SIG-M5 treated with dmso at 0.1 percent for 504 hours (cell line): ENCODE measurements around the gene TCF4.

ENCODE experiments used
- DNase-seq: peaks from one replicate; lab custom pipeline; 2025; ENCODE audit not compliant: unreplicated experiment; lab: John Stamatoyannopoulos, UW

TCF4 gene

GRCh38 chr18:55396267-55396905, 191.6 kb downstream of the TCF4 start:
- no peak for DNase-seq

DNA sequence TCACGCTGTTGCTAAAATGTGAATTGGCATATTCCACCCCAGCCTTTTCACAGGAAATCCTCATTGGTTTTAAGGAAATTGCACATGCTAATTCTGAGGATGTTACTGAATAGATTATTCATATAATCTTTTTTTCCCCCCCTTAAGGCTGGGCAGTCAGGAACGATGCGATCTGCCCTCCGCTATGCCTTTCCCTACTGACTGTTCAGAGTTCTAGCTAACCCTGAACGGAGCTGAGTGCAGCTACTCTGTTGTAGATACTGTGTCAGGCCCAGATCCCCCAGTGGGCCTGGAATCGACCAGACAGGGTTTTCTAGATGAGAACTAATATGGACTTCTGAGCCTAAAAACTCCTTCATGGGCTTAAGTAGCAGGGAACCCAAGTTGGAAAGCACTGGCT, 192.2 kb downstream of the TCF4 start:
- no peak for DNase-seq

DNA sequence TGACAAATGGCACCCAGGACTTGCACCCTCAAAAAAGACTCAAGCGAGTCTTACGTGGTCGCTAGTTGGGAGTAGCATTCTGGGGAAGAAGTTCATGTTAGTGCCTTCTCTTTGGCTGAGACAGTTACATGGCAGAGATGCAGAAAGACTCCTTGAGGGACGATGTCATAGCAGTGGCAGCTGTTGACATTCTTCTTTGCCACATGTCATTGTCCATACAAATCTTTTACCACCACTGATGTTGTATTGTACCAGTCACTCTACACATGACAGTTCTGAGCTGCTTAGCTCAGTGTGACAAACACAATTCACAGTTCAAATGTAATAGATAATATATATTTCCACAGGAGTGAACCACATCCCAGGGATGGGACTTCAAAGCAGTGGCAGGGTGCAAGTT, 197.1 kb downstream of the TCF4 start:
- no peak for DNase-seq

- no peak for DNase-seq
Observed at GRCh38 chr18:55387139-55387984, 200.6 kb downstream of the TCF4 start.

GRCh38 chr18:55386545-55386944, 201.4 kb downstream of the TCF4 start:
- DNase-seq, result no peak

DNA sequence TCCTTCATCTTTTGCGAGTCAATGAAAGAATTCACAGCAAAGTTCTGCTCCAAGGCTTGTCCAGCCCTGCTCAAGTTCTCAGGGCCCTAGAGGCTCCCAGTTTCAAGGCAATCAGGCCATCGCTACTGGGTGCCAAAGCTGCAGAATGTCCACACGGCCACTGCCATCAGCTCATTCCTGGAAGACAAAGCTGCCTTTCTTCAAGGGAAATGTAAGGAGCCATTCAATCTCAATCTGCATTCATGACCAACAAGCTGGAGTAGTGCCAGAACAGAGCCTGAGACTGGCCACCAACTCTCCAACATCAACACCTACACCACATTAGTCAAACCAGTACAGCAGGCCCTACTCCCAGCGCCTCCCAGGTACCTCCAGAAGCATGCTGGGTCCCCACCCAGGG, 202.2 kb downstream of the TCF4 start:
- no peak for DNase-seq

- DNase-seq, result peak; percentile 19
Observed at GRCh38 chr18:55384551-55385275, 203.3 kb downstream of the TCF4 start.

- DNase-seq, result no peak
Observed at GRCh38 chr18:55384115-55384514, 203.9 kb downstream of the TCF4 start.

- no peak for DNase-seq
Observed at GRCh38 chr18:55382277-55382805, 205.7 kb downstream of the TCF4 start.

DNA sequence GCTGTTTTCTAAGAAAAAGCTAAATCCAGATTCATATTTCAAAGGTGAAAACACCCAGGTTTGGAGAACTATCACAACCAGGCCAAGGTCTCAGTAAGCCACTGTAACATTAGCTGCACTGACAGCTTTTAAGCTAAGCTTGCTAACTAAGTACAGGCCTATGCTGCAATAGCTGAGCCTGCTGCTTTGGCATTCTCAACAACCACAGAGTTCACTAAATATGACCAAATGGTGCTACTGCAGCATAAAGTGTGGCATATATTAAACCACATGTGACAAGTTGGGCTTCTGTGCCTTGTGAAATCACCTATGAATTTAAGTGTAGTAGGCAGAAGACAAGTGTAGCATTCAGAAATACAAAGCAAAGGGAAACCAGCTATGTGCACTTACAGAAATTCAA, 206.7 kb downstream of the TCF4 start:
- no peak for DNase-seq

- DNase-seq, result no peak
Observed at GRCh38 chr18:55380589-55380988, 207.4 kb downstream of the TCF4 start.

DNA sequence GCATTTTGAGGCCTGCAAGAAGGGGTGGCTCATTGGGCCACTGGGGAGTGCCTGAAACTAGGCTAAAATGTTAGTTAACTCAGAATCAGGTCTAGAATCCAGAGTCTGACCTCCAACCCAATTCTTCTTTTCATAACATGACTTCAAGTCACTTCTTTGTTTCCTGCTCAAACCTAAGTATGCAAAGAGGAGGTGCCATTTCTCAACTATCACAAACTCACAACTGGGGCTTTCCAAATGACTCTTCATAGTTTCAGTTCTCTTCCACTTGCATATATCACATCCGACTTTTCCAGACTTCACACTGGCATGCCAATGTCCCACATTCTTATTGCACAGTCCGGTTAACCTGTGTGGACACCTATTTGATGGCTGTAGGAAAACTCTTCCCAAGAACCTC, 211.6 kb downstream of the TCF4 start:
- peak; percentile 9 for DNase-seq

DNA sequence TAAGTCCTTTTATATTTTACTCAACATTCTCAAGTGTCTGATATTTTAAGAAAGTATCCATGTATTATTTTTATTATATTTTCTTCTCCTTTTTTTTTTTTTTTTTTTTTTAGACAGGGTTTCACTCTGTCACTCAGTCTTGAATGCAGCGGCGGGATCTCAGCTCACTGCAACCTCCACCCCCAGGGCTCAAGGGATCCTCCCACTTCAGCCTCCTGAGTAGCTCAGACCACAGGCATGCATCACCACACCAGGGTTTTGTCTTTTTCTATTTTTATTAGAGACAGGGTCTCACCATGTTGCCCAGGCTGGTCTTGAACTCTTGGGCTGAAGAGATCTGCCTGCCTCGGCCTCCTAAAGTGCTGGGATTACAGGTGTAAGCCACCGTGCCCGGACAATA, 212.1 kb downstream of the TCF4 start:
- no peak for DNase-seq

- DNase-seq, result no peak
Observed at GRCh38 chr18:55374741-55375140, 213.3 kb downstream of the TCF4 start.

GRCh38 chr18:55372209-55372608, 215.8 kb downstream of the TCF4 start:
- DNase-seq, result no peak

- DNase-seq, result no peak
Observed at GRCh38 chr18:55370936-55371335, 217.1 kb downstream of the TCF4 start.

GRCh38 chr18:55369346-55369745, 218.6 kb downstream of the TCF4 start:
- no peak for DNase-seq

- no peak for DNase-seq
Observed at GRCh38 chr18:55365342-55365741, 222.7 kb downstream of the TCF4 start.

DNA sequence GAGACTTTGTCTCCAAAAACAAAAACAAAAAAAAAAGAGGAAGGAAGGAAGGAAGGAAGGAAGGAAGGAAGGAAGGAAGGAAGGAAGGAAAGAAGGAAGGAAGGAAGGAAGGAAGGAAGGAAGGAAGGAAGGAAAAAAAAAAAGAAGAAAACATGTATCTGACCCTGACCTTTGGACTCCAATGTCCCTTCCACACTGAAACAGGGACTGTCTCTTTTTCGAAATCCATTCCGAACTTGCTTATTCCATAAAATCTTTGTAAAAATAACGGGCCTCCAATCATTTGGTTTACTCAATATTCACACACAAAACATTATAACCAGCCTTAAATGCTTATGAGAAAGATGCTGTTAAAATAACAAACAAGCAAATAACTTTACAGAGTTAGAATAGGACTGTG, 225.7 kb downstream of the TCF4 start:
- no peak for DNase-seq

GRCh38 chr18:55361492-55362250, 226.3 kb downstream of the TCF4 start:
- DNase-seq, result no peak

DNA sequence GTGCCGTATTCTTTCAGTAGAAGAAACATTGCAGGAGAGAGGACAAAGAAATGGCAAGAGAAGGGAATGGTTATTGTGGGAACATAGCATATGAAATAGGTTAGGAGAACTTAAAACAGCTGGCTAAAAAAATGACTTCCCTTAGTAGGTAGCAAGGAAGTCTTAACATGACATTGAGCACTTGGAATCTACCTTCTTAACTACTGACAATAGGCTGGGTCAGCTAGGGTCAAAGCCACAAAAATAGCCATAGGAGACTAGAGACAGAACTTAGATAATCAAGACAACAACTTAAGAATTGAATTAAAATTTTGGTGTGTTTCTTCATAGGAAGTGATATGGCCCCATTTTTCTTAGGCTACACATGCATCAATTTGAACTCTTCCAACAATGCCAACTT, 227.9 kb downstream of the TCF4 start:
- DNase-seq, result no peak
